Vagina (tissue), 2 donors: ENCODE measurements around the gene FBXO33.

Experiments used
- CTCF ChIP-seq, 3 experiments: fragments of 450-650 bp in 2 of 3; fragments of 200-600 bp in 1 of 3; sonication (generic) in 1 of 3; IDR thresholded peaks; one replicate each; pipeline ENCODE4 v1.5.1; 2017 to 2019; ENCODE audit warnings: antibody characterized with exemption in 3 of 3, mild to moderate bottlenecking in 2 of 3, moderate library complexity in 2 of 3
- POLR2A ChIP-seq, 2 donors: fragments of 450-650 bp; IDR thresholded peaks; one replicate each; pipeline ENCODE4 v1.6.1; 2017; ENCODE audit warnings: antibody characterized with exemption in 2 of 2, mild to moderate bottlenecking in 2 of 2, moderate library complexity in 2 of 2
- POLR2AphosphoS5 ChIP-seq, 2 donors: sonication (generic); formaldehyde crosslinking; IDR thresholded peaks; one replicate each; pipeline ENCODE4 v1.9.0; 2017; ENCODE audit warnings: antibody characterized with exemption in 2 of 2, mild to moderate bottlenecking in 2 of 2, low read depth in 1 of 2; ENCODE audit not compliant: insufficient read depth in 1 of 2

GRCh38 chr14:39426605-39427004 lies 5.6 kb downstream of the FBXO33 start:
- TF ChIP-seq CTCF (IDR thresholded peaks at IDR 0.05), result no peak
- no peak for TF ChIP-seq POLR2AphosphoS5 (IDR thresholded peaks at IDR 0.05; ENCODE audit: insufficient read depth in 1 of 2, low read depth in 1 of 2)
- TF ChIP-seq POLR2A (IDR thresholded peaks at IDR 0.05), result no peak
